ENCODE results near the gene DNAJB2.
A peak's percentile ranks its signal among the peaks of the same experiment; 100 is the strongest.

DNA sequence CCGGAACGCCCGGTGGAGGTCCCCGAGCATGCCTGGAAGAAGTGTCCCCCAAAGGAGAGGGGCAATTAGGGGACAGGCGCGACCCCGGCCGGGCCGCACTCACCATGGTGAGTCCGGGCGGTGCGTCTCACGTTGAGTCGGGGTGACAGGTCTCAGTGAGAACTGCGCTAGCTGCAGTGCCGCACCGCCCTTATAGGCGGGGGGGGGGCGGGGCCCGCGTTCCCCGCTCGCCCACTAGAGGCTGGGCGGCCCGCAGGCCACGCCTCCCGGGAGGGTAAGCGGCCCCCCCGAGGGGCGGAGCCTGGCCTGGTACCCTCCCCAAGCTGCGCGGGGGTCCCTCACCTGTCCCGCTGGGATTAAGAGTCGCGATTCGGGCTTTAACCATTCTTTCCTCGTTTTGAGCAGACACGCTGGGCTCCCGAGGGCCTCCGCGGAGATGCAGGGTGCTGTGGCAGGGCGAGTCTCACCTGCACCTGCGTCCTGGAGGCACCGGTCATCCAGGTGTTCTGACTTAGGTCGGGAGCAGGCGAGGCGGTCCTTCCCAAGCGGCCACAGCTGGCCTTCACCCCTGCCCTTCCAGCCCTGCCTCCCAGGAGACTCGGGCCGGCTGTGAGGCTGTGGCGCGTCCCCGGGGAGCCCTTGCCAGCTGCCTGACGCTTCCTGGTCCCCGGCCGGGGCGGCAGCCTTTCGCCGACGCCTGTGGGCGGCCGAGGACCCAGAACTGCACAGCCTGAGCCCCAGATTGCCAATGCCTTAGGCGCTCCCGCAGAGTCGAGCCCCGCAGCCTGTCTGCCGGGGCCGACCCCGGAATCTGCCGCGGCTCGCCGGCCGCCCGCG is 25.2 kb upstream of the DNAJB2 start, which contains the start of gene TUBA4A:
- TF ChIP-seq CTCF (IDR thresholded peaks at IDR 0.05), result peak in 4 of 6 experiments; percentile 17 to 43 (median 28)
- TF ChIP-seq POLR2A (IDR thresholded peaks at IDR 0.05), result peak in 3 of 4 donors; percentile 78 to 99 (median 98)

Measured in esophagus squamous epithelium (tissue), 4 donors.